GM18508 (cell line): ENCODE results near the gene TINAG.

Source experiments
- ATAC-seq: cut with Tn5 transposase; IDR thresholded peaks from one replicate; pipeline ENCODE4 v1.9.1; 2021; ENCODE audit warnings: moderate number of reproducible peaks; ENCODE audit not compliant: insufficient read depth, unreplicated experiment

TINAG gene, protein sequence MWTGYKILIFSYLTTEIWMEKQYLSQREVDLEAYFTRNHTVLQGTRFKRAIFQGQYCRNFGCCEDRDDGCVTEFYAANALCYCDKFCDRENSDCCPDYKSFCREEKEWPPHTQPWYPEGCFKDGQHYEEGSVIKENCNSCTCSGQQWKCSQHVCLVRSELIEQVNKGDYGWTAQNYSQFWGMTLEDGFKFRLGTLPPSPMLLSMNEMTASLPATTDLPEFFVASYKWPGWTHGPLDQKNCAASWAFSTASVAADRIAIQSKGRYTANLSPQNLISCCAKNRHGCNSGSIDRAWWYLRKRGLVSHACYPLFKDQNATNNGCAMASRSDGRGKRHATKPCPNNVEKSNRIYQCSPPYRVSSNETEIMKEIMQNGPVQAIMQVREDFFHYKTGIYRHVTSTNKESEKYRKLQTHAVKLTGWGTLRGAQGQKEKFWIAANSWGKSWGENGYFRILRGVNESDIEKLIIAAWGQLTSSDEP

DNA sequence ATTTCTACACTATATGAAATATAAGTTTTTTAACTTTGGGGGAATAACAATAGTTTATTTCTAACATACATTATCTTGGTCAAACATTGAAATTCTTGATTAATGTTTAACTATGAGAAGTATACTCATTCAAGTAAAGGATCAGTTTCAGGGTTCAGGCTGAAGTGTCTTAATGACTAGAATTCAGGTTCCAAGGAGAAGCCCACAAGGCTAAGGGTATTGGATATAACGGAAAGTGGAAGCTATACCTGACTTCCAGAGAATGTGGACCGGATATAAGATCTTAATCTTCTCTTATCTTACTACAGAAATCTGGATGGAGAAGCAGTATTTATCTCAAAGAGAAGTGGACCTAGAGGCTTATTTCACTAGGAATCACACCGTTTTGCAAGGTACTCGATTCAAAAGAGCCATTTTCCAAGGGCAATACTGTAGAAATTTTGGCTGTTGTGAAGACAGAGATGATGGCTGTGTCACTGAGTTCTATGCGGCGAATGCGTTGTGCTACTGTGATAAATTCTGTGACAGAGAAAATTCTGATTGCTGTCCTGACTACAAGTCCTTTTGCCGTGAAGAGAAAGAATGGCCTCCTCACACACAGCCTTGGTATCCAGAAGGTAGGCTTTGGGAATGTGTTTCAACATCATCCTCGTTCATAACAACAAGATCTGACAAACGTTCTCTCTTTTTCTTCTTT lies at the start of gene TINAG:
Gene TINAG, plus strand, starts transcription at position 153 of the 697 bp plus-strand sequence. Its CDS starts 110 bp downstream, at position 263.
- peak; percentile 34 for ATAC-seq

DNA sequence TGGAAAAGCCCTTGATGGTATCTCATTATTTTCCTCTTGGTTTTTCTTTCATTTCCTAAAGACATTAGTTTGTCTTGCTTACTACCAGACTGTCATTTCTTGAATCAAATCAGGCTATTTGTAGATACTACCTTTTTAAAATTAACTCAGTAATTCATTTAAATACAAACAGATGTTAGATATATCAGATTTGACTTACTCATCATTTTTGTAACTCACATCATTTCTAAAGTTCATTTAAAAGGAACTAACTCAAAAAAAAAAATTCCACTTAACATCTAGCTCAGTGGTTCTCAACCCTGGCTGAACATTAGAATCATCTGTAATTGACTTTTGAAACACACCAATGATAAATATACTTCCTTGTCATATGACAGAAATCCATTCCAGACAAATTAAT lies 48.2 kb upstream of the TINAG start:
- ATAC-seq = no peak

DNA sequence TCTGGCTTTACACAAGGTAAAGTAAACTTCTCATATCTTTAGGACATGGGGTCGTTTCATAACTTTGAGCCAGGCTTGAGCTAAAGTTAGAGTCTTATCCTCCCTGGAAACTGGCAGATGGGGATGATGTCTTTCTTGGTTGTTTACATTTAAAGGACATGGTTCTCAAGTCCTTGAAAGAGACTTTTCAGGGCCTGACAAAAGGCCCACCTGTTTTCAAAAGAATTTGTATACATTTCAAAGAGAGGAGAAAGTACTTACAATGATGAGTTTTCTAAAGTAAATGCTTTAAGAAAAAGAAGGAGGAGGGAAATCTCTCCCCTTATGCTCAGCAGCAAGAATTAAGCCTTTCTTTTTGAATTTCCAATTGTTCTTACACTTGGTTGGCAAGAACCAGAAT lies 45.7 kb upstream of the TINAG start:
- ATAC-seq = no peak

DNA sequence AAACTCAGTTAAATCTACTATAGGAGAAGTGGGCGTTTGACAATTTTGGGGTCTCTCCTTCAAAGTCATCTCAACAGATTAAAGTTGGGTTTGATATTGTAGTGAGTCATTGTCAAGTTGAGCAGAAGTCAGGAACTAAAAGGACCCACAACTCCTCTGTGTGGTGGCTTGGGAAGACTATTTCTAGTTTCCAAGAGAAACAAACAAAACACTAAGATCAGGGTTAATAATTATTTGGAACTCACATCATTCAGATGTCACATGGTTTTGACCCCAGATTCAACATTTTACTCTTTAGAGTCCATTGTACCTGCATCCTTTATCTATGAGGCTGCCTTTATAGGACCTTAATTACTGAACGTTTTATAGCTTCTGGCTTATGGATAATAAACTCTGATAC lies 45.3 kb upstream of the TINAG start:
- ATAC-seq = no peak

DNA sequence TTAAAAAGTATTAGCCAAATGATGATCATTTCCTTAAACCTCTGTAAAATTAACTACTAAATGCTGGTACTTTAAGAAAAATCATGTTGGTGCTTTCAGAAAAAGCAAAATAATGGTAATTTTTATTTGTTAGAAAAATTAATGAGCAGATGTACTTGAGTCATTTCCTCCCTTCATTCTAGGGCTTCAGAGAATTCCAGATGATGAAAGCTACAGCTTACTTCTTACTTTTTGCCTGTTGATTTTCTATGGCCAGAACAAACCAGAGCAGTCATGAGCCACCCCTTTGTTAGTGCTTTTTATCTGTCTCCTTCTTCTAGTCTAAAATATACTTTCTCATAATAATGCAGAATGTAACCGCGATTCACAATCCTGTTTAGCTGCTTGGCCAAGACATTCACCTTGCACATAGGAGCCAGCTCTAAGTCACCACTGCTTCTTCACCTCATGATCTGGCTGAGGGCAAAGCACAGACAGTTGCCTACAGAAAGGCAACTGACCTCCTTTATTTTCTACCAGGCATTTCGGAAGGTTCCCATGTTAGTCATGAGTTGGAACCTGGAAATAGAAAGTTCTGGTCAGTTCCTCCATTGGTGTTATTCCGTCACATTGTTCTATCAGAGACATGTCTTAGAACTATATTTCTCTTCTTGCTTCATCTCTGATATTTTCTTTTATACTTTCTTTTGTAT lies 43.5 kb upstream of the TINAG start:
- no peak for ATAC-seq

DNA sequence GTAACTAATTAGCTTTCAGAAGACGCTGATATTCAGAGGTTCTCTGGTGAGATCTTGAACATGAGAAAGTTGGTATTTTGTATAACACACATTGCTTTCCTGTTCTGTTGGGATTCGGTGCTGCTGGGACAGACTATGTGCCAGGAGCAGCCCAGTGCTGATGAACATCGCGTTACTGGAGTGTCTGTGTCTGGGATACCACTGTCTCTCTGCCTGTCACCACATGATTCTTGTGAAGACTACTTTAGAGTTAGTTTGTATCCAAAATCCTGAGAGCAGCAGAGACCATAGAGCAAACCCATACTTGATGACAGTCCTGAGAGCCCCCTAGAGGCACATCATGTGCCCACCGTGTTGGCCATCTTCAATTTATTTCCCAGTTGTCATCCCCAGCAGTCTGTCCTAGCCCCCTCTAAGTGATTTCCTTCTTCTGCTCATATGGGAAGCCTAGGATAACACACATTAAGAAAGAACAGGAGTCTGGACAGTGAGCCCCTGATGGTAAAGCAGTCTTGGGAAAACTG lies 41.8 kb upstream of the TINAG start:
- ATAC-seq = no peak

DNA sequence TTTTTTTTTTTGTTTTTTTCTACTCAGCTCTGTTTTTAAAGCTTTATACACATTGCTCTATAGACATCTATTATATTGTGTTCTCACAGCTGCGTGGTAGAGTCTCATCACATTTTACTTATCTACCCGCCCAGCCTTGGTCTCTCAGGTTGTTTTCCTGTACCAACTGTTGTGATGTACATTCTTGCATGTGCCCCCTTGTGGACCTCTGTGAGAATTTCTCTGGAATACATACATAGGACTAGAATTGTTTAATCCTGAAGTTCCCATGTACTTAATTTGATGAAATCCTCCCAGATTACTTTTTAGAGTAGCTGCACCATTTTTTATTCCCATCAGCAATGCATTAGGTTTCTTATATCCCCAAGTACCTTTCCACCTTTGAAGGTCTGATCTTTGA lies 40.4 kb upstream of the TINAG start:
- ATAC-seq = peak; percentile 56

DNA sequence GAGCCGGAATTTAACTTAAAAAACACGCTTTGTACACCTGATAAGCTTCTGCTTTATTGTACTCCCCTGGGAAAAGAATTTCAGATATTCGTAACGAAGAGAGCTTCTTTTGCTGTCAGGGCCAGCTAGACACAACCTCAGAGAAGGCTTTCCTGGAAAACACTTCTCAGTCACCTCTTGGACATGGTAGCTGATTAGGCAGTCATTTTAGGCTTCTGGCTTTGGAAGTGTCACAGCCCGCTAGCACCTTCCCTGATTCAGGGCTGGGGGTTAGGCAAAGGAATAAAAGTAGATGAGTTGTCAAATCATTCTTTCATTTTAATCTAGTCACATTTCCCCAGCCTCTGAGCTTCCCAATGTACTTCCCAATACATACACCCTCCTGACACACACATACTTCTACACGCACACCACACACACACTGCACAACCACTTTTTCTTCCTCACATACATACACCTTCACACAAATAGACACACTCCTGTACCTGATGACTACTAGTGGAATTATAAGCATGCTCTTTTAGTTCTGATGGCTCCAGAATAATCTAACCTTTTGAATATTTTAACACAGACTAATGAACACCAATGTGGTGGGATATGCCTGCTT lies 34.9 kb upstream of the TINAG start:
- ATAC-seq = no peak

DNA sequence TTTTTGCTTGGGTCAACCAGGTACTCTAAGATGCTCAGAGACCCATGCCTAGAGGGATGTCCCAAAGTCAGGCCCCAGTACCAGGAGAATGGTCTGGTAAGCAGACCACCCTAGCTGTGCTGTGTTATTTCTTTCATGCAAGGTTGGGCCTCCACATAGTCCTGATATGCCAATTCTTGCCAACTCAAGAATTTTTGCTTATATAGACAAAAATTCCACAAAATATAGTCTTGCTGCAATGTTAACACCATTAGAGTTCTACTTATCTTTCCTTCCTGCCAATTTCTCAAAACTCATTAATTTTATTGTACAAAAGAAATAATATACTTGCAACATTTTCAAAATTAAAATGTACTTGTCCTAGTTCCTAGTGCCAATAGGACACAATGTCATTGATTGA lies 33.9 kb upstream of the TINAG start:
- ATAC-seq = no peak

DNA sequence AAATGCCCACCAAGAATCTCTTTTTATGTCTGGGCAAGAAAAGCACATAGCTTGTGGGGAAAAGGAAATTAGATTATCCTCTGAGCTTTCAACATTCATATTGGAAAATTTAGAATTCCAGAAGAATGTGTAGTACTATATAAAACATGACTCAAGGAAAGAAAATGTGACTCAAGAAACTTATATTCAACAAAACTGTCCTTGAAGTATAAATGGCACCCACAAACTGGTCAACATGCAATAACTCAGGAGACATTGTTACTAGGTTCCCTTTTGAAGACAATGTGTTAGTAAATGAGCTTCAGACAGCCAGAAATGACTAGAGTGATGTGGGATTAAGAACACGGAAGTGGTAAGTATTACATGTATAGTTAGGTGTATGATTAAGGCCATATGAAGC lies 26.1 kb upstream of the TINAG start:
- ATAC-seq = no peak

DNA sequence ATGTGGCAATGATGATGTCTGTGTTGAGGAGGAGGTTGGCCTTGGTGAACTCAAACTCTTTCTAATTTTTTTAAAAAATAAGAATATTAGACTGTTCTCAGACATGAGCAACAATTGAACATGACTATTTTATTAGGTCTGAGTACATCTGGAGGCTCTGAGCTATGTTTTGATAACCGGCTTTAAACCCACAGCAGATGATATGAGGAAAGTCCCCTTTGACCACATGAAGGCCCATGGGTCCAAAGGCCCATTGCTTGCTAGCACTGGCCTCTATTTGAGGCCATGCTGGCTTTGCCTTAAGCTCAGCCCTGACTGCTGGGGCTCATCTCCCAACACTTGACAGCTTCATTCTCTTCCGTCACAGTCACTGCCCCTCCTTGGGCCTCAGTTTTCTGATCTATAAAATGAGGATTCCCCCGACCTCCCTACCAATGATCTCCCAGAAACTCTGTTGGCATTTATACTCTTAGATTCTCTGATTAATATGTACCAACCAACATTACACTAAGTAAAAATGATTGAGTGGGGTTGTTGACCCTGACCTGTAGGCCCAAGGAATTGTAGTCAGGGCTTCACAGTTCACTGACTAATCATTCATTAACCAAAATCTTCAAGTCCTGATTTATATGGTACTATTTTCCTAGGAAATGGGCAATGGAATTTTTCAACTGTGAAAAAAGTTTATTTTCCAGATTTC lies 23.9 kb upstream of the TINAG start:
- ATAC-seq = no peak

DNA sequence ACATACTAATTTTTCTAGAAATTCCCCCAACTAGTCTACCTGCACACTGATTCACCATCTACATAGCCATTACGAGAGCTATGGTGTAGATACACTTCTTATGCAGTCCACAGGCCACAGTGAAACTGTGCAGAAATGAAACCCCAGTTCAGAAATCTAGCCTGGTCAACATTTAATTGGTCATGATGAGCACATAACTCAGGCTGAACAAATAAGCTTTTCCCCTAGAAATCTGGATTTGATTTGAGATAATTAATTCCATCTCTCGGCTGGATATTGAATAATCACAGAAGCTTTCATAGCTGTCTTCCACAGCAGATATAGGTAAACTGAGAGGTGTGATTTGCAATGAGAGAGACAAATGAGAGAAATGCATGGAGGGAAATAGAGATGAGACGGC lies 22.6 kb upstream of the TINAG start:
- no peak for ATAC-seq

DNA sequence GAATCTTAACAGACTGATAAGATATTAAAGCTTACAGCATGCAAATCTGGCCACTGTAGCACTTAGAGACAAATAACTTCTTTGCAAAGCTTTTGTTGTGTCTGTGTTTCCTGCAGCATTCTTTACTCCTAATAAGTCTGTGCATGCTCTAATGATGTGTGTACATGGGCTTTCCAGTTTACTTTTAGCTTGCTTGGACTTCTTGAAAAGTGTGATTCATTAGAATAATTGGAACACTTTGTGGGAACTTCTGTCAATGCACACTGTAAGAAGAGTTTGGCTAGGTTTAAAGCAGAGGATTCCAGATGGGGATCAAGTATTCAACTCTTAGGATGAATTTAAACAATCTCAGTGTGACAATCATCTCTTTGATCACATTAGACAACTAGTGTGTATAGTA lies 22.1 kb upstream of the TINAG start:
- no peak for ATAC-seq

DNA sequence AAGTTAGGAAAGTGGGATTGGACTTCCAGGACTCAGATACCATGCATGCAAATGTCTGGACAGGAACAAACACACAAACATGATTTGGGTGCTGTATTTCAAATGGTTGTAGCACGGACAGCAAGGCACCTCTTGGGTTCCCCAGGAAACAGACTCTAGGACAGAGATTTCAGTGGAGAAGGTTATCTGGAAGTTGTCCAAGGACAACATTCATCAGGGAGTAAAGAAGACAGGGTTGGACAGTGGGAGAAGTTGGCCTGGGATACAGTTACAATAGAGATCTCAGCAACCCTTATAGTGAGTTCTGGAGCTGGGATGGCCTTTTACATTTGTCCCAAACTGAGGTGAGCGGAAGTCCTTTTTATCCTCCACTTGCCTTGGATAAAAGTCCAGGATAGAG lies 19.8 kb upstream of the TINAG start:
- no peak for ATAC-seq

DNA sequence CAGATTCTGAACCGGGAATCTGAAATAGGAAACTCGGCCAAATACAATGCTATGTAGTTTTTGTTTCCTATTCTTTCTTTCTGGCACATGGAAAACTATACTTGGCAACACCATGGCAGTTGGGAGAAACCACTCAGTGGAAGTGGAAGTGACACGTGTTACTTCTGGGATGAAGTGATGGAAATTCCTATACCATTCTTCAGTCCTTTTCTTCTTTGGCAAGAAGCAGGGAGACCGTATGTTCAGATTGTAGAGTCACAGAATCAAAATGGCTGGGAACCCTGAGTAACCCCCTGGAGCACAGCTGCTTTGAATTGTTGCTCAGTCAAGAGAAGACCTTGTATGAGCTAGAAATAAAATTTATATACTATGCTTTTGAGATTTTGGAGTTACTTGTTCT lies 18.8 kb upstream of the TINAG start:
- no peak for ATAC-seq

DNA sequence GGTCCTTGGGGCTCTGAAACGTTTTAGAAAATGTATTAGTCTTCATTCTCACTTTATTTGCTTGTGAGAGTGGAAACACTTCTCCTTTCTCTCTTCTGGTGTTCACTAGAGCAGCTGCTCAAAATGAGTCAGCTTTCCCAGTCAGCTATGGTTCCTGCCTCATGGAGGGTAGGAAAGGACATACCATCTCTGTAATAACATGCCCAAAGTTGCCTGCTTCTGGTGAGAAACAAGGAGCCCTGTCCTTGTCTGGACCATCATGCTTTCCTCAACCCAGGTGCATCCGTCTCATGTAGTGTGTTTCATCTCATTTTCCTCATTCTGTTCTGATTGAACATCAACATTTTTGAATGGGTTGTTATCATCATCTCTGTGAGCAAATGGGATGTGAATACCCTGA lies 17.1 kb upstream of the TINAG start:
- peak; percentile 47 for ATAC-seq

DNA sequence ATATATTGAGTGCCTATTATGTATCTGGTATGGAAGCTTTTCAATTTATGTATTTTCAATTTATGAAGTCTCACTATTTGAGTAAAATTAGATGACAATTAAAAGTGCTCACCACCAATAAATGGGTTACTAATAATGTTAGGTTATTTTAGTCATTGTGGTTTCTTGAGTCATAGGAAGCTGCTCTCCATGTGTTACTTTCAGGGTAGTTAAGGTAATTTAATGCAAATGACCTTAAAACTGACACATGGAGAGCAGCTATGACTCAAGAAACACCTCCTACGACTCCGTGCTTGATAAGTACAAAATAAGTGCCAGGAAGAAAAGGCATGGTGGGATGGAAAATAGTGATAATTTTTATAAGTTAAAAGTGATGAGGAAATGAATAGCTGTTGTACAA lies 16.5 kb upstream of the TINAG start:
- ATAC-seq = peak; percentile 97

DNA sequence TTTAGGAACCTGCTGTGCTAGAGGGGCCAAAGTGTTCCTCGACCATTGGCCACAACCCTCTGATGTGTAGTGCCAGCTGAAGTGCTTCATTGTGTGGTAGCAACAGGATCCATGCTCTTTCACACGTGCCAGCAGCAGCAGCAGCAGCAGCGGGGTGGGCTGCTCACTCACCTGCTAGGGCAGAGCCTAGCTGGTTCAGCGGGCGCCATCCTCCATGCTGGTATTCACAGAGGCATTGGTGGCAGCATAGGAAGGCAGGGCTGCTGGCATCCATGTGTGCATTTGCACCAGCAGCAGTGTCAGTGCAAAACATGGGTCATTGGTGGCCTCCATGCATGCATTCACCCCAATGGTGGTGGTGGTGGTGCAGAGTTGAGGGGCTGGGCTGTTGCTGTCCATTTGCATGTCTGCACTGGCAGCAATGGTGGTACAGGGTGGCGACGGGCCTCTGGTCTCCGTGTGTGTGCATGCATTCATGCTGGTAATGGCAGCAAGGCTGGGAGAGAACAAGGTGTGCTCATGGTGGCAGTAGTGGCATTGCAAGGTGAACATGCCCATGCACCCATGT lies 13.2 kb upstream of the TINAG start:
- no peak for ATAC-seq

DNA sequence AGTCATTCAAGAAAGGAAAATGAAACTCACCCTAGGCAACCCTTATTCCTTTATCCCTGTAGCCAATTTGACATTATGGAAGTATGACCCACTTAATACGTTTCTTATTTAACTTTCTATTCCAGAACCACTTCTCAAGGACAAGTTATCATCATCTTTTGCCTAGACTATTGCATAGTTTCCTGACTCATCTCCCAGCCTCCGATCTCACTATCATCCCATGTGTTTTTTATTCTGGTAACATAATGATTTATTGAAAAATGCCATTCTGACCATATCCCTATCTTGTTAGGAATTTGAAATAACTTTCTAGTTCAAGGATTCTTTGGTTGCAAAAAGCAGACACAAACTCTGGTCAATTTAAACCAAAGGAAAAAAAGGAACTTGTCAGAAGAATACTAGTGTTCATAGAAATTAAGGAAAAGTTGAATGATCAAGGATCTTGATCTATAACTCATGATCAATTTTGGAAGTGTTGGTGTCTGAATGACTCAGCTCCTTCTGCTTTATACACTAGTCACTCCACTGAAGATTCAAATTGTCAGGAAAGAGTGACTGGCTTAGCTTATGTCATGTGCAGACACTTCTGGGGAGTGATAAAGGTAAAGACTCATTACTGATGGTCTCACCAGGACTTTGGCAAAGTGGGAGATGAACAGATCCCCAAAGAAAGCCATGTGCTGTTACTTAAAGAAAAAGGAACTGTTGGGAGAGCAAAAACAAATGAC lies 8.5 kb upstream of the TINAG start:
- ATAC-seq = no peak
